Kidney (tissue), 14 donors: ENCODE data around the gene NUP160. TPM values are rescaled to one million over a fixed set of nuclear protein-coding genes. Genes with fewer than 3 reads are reported as not detected.

Experiments used
- DNase-seq, 5 donors: peaks; one replicate each; pipeline ENCODE4 v3.0.0-alpha.2; 2013 to 2020
- FAIRE-seq: peaks from 2 replicates; lab custom pipeline; 2012; peaks lifted over from hg19 to GRCh38; lab: Jason Lieb, UNC
- H3K27ac ChIP-seq, 2 donors: one replicate each; pipeline ENCODE4 v1.7.0; 2013; ENCODE audit warnings: low read depth in 2 of 2, low read length in 2 of 2, inconsistent platforms in 1 of 2
- H3K27me3 ChIP-seq: one replicate; pipeline ENCODE4 v1.7.1; 2013; ENCODE audit warnings: low read length, inconsistent platforms; ENCODE audit not compliant: control insufficient read depth, insufficient read depth
- H3K36me3 ChIP-seq, 3 donors: one replicate each; pipeline versions ENCODE4 v1.7.0 to v1.7.1; 2013; ENCODE audit warnings: low read length in 3 of 3, control low read depth in 1 of 3, inconsistent platforms in 1 of 3; ENCODE audit not compliant: insufficient read depth in 3 of 3, control insufficient read depth in 2 of 3
- H3K4me1 ChIP-seq, 3 donors: one replicate each; pipeline versions ENCODE4 v1.7.0 to v1.7.1; 2013; ENCODE audit warnings: low read length in 3 of 3, inconsistent platforms in 1 of 3, low read depth in 1 of 3; ENCODE audit not compliant: control insufficient read depth in 2 of 3, insufficient read depth in 2 of 3
- H3K4me3 ChIP-seq, 3 donors: one replicate each; pipeline versions ENCODE4 v1.7.0 to v1.8.1; 2013; ENCODE audit warnings: low read length in 3 of 3, control low read depth in 1 of 3, inconsistent platforms in 1 of 3
- H3K9ac ChIP-seq, 3 donors: one replicate each; pipeline versions ENCODE4 v1.7.0 to v1.7.1; 2013; ENCODE audit warnings: low read length in 3 of 3, control low read depth in 1 of 3, inconsistent platforms in 1 of 3
- H3K9me3 ChIP-seq, 3 donors: one replicate each; pipeline versions ENCODE4 v1.7.0 to v1.7.1; 2013; ENCODE audit warnings: low read length in 3 of 3, control low read depth in 1 of 3, inconsistent platforms in 1 of 3; ENCODE audit not compliant: control insufficient read depth in 2 of 3, insufficient read depth in 1 of 3
- intact Hi-C: fragments of 100-400 bp; cut with DNase I; formaldehyde crosslinking; loops from one replicate; pipeline ENCODE4 v1.11.1; 2022
- polyA plus RNA-seq: library from polyadenylated mRNA; stranded (reverse); fragments of 350-450 nt; fragmentation: Illumina TruSeq; extraction: RNeasy Lipid Tissue Mini Kit (QIAGEN cat#74804); gene quantifications from one replicate; pipeline ENCODE4 v1.2.3, GENCODE V29; 2014; ENCODE audit warnings: low read depth, low replicate concordance; ENCODE audit not compliant: insufficient read depth
- total RNA-seq: library from RNA; stranded (reverse); fragmentation: NEBNext Ultra II Directional; extraction: Animal tissue kit (Norgen Biotek cat#: 25700); gene quantifications from one replicate; pipeline ENCODE4 v1.2.1, GENCODE V29; 2021
- TF ChIP-seq, protein P1 (sequence below): IDR thresholded peaks from 3 replicates; pipeline ENCODE4 v1.5.1; 2012; ENCODE audit warnings: mild to moderate bottlenecking, moderate library complexity, borderline replicate concordance; ENCODE audit not compliant: insufficient read depth; ENCODE audit errors: extremely low read depth
- donor health status: control.
- donor health status: control.
- donor health status: control.
- donor health status: control.
- donor health status: control.
- donor health status: DM: yes; HTN: yes; CAD: no.
- donor health status: Normal renal cell carcinoma (clear cell type).

NUP160 gene
- total and polyA plus RNA-seq, 2 donors from 2014 or later: 6.8 to 39.3 TPM

DNA sequence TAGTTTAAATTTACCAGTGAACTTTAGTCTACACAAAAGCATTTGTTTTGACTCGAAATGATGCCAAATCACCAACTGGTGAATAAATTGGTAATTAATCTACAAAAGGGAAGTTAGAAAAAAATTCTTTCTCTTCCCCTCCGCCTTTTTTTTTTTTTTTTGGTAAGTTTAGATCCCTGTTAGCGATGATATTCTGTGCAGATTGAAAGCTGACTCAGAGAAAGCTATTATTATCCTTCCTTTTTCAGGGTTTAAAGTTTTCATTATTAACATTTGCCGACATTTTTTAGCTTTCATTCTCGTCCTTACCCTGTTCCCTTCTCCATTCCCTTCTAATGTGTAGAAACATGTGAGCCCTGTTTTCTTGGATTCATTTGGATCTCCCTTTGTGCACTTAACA is 16.8 kb upstream of the NUP160 start:
- no peak overlapping the region for H3K9ac ChIP-seq
- no peak overlapping the region for H3K27ac ChIP-seq
- no peak overlapping the region for H3K4me3 ChIP-seq
- no peaks in the 10 kb centered on the region for H3K9me3 ChIP-seq
- H3K36me3 ChIP-seq: no peaks in the 10 kb centered on the region
- FAIRE-seq: no peak
- intact Hi-C loops: no loop called here
- TF ChIP-seq, protein P1, sequence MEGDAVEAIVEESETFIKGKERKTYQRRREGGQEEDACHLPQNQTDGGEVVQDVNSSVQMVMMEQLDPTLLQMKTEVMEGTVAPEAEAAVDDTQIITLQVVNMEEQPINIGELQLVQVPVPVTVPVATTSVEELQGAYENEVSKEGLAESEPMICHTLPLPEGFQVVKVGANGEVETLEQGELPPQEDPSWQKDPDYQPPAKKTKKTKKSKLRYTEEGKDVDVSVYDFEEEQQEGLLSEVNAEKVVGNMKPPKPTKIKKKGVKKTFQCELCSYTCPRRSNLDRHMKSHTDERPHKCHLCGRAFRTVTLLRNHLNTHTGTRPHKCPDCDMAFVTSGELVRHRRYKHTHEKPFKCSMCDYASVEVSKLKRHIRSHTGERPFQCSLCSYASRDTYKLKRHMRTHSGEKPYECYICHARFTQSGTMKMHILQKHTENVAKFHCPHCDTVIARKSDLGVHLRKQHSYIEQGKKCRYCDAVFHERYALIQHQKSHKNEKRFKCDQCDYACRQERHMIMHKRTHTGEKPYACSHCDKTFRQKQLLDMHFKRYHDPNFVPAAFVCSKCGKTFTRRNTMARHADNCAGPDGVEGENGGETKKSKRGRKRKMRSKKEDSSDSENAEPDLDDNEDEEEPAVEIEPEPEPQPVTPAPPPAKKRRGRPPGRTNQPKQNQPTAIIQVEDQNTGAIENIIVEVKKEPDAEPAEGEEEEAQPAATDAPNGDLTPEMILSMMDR: no peak
- no peaks in the 10 kb centered on the region for H3K4me1 ChIP-seq
- no peak for DNase-seq
- no peaks in the 10 kb centered on the region for H3K27me3 ChIP-seq

DNA sequence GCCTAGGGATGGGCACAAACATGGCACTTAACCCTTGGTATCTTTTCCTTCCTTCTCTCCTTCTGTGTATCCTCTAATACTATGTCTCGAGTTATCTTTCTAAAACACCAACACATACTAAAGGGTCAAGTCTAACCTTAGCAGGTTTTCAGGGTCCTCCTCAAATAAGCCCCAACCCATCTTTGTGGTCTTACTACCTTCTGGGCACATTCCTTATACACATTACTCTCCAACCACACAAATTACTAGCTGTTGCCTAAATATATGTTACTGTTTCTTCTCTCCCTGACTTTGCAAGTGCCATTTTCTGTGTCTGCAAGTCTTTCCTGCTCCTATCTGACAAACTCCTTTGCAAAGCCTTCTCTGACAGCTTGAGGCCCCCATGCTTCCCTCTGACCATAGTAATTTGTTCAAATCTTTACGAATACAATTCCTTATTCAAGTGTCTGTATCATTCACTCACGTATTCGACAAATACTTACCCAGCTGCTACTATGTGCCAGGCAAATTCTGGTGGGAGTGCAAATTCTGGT is 15.8 kb upstream of the NUP160 start:
- Histone ChIP-seq H3K9me3 (no peaks in the 10 kb centered on the region), H3K4me1 (no peaks in the 10 kb centered on the region), H3K27me3 (no peaks in the 10 kb centered on the region), H3K4me3 (no peak overlapping the region), H3K36me3 (no peaks in the 10 kb centered on the region), H3K9ac (no peak overlapping the region), H3K27ac (no peak overlapping the region)
- FAIRE-seq: no peak
- intact Hi-C loops: no loop called here
- TF ChIP-seq, protein P1: no peak
- no peak for DNase-seq

DNA sequence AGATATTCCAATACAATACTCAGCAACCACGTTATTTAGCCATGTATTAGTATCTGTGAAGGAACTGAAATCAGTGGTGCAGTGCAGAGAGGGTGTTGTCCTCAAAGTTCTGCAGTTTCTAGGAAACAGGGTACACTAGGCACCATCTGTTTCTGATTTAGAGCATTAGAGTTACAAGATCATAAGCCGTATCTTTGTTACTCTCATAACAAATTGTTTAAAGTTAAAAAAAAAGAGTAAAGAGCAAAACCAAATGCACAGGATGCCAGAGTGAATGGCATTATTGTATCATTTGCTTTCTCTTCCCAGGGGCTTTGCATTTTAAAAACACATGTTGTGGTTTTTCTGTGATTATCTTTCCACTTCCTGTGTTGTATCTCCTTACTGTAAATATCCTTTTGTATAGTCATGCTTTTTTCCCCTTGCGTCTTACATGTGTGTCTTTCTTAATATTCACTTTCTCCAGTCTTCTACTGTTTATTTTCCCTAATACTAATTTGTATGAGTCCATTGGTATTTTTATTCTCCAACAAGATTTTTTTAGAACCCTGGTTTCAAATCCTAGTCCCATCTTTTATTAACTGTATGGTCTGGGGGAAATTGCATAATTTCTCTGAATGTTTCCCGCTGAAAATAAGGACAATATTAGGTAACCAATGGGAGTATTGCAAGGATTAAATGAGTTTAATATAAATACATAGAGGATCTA is 15.2 kb upstream of the NUP160 start:
- TF ChIP-seq, protein P1: no peak
- no peaks in the 10 kb centered on the region for H3K27me3 ChIP-seq
- no peaks in the 10 kb centered on the region for H3K4me1 ChIP-seq
- H3K27ac ChIP-seq: no peak overlapping the region
- intact Hi-C loops: no loop called here
- no peak for FAIRE-seq
- no peaks in the 10 kb centered on the region for H3K9me3 ChIP-seq
- DNase-seq: peak in 1 of 5 donors; percentile 14
- H3K36me3 ChIP-seq: no peaks in the 10 kb centered on the region
- no peak overlapping the region for H3K9ac ChIP-seq
- no peak overlapping the region for H3K4me3 ChIP-seq
